GM23248 (cell line): Measurements from ENCODE around the gene TRAPPC12. TPM values are rescaled to one million over a fixed set of nuclear protein-coding genes. Genes with fewer than 3 reads are reported as not detected.
A peak's percentile ranks its signal among the peaks of the same experiment; 100 is the strongest.

Source experiments
- DNase-seq: peaks from one replicate; pipeline ENCODE4 v3.0.0-alpha.2; 2015
- H2AFZ ChIP-seq: fragments of 200-600 bp; sonication (generic); 2 replicates; pipeline ENCODE4 v1.6.1; 2016; ENCODE audit warnings: antibody characterized with exemption
- H3F3A ChIP-seq: fragments of 200-600 bp; sonication (generic); 2 replicates; pipeline ENCODE4 v1.6.1; 2016; ENCODE audit warnings: mild to moderate bottlenecking, antibody characterized with exemption, mixed run types; ENCODE audit not compliant: insufficient read depth
- H3K27ac ChIP-seq: fragments of 200-600 bp; sonication (generic); 2 replicates; pipeline ENCODE4 v1.5.1; 2016; ENCODE audit warnings: mild to moderate bottlenecking
- H3K27me3 ChIP-seq: fragments of 200-600 bp; sonication (generic); replicated peaks from 2 replicates; pipeline ENCODE4 v1.6.1; 2016; ENCODE audit warnings: mild to moderate bottlenecking; ENCODE audit not compliant: insufficient read depth
- H3K36me3 ChIP-seq: fragments of 200-600 bp; sonication (generic); 2 replicates; pipeline ENCODE4 v1.6.1; 2016; ENCODE audit warnings: low read depth, mild to moderate bottlenecking
- H3K4me1 ChIP-seq: fragments of 200-600 bp; sonication (generic); 2 replicates; pipeline ENCODE4 v1.6.1; 2016; ENCODE audit warnings: mild to moderate bottlenecking; ENCODE audit not compliant: insufficient read depth
- H3K4me2 ChIP-seq: fragments of 200-600 bp; sonication (generic); one replicate; pipeline ENCODE4 v1.6.1; 2016; ENCODE audit warnings: mild to moderate bottlenecking; ENCODE audit not compliant: unreplicated experiment
- H3K4me3 ChIP-seq: fragments of 200-600 bp; sonication (generic); 2 replicates; pipeline ENCODE4 v1.5.1; 2016; ENCODE audit warnings: mild to moderate bottlenecking
- H3K79me2 ChIP-seq: fragments of 200-600 bp; sonication (generic); 2 replicates; pipeline ENCODE4 v1.6.1; 2016; ENCODE audit warnings: mild to moderate bottlenecking; ENCODE audit not compliant: insufficient read depth
- H3K9ac ChIP-seq: fragments of 200-600 bp; sonication (generic); 2 replicates; pipeline ENCODE4 v1.6.1; 2016; ENCODE audit warnings: mild to moderate bottlenecking
- H3K9me2 ChIP-seq: fragments of 200-600 bp; sonication (generic); 2 replicates; pipeline ENCODE4 v1.6.1; 2016; ENCODE audit warnings: mixed run types, mild to moderate bottlenecking, moderate library complexity; ENCODE audit not compliant: insufficient read depth
- H3K9me3 ChIP-seq: fragments of 200-600 bp; sonication (generic); one replicate; pipeline ENCODE4 v1.6.1; 2017; ENCODE audit warnings: low read depth
- H4K20me1 ChIP-seq: fragments of 200-600 bp; sonication (generic); 2 replicates; pipeline ENCODE4 v1.6.0; 2016; ENCODE audit not compliant: insufficient read depth
- EZH2 ChIP-seq: fragments of 200-600 bp; sonication (generic); IDR thresholded peaks from 2 replicates; pipeline ENCODE4 v1.6.1; 2018; ENCODE audit warnings: antibody characterized with exemption, mild to moderate bottlenecking; ENCODE audit not compliant: insufficient read depth, poor library complexity, severe bottlenecking
- EZH2phosphoT487 ChIP-seq: fragments of 200-600 bp; sonication (generic); IDR thresholded peaks from 2 replicates; pipeline ENCODE4 v1.6.1; 2018; ENCODE audit warnings: antibody characterized with exemption, moderate library complexity, mild to moderate bottlenecking, low read depth; ENCODE audit not compliant: insufficient read depth
- WGBS, 2 experiments: methylation state at CpG; one replicate each; pipeline ENCODE4 v1.1.6; 2015 to 2017; ENCODE audit warnings: low lambda C conversion rate in 2 of 2, low coverage in 1 of 2; ENCODE audit errors: missing lambda C conversion rate in 2 of 2; 5-methylcytosine and 5-hydroxymethylcytosine counted together
- in situ Hi-C: fragments of 300-500 bp; cut with MboI; formaldehyde crosslinking; loops from 2 replicates; pipeline ENCODE4 v1.15.0; 2020
- polyA plus RNA-seq: library from polyadenylated mRNA; unstranded; fragments of >200 nt; fragmentation: Nextera tagmentation; extraction: Ambion mirVana; gene quantifications from 2 replicates; pipeline ENCODE4 v1.2.1, GENCODE V29; 2016
- total RNA-seq: library from RNA; depleted of rRNA; stranded (reverse); fragments of >200 nt; shearing (Covaris generic); gene quantifications from 2 replicates; pipeline ENCODE4 v1.2.3, GENCODE V29; 2014

TRAPPC12 gene
- total and polyA plus RNA-seq, 2 experiments from 2014 or later, result 29.3 to 48.1 TPM

DNA sequence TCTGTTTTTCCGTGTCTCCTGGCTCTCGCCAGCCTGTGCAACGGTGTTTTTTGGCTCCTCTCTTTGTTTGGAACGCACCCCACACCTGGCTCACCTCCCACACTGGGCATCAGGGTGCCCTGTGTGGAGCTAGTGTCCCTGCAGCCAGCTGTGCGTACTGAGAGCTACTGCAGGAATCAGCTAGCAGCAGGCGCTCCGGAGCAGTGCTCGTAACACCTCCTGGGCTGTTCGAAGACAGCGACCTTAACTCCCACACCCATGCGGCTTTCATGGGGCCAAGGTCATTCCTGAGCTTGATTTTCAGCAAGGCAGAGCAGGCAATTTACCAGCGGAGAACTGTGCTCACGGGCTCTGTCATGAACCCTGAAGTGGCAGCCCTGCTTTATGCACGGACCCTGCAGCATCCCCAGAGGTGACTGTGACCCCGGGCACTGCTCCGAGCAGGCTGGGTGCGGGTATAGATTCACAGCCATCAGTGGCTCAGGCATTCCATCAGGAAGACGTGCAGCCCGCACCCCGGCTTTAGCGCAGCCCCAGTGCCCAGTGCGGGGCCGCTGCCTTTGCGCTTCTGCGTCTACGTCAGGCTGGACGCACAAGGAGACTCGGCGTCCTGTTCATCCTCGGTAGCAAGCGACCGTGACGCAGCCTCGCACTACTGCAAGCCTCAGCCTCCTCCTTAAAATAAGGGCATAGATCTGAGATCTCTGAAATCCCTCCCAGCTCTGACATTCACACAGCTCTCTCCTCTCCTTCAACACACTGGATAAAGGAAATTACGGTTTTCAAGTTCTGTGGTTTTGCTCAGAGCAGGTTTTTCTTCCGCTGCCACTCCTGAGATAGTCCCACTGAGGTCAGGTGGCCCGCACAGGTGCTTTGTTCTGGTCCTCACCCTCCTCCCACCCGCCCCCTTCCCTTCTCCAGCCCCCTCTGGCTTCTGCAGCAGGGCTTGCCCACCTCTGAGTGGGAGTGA, 81.6 kb downstream of the TRAPPC12 start:
- TF ChIP-seq EZH2phosphoT487, result no peak
- no peak for TF ChIP-seq EZH2
- H4K20me1 ChIP-seq, result no peaks in the 10 kb centered on the region
- H3K27me3 ChIP-seq, result no peaks in the 10 kb centered on the region
- no peaks in the 10 kb centered on the region for H3K79me2 ChIP-seq
- no peak overlapping the region for H3K4me3 ChIP-seq
- WGBS, 2 experiments, result 88 to 91% methylated on average over 37 of the region's 38 CpGs
- peaks cover 19% of the 10 kb centered on the region for H3F3A ChIP-seq
- no peak overlapping the region for H3K27ac ChIP-seq
- no peak overlapping the region for H2AFZ ChIP-seq
- no peaks in the 10 kb centered on the region for H3K9me3 ChIP-seq
- H3K9me2 ChIP-seq, result no peaks in the 10 kb centered on the region
- no peak for DNase-seq
- H3K36me3 ChIP-seq, result no peaks in the 10 kb centered on the region
- no peak overlapping the region for H3K4me2 ChIP-seq
- in situ Hi-C loops, result no loop called here
- H3K9ac ChIP-seq, result no peak overlapping the region
- H3K4me1 ChIP-seq, result peaks cover 12% of the 10 kb centered on the region

DNA sequence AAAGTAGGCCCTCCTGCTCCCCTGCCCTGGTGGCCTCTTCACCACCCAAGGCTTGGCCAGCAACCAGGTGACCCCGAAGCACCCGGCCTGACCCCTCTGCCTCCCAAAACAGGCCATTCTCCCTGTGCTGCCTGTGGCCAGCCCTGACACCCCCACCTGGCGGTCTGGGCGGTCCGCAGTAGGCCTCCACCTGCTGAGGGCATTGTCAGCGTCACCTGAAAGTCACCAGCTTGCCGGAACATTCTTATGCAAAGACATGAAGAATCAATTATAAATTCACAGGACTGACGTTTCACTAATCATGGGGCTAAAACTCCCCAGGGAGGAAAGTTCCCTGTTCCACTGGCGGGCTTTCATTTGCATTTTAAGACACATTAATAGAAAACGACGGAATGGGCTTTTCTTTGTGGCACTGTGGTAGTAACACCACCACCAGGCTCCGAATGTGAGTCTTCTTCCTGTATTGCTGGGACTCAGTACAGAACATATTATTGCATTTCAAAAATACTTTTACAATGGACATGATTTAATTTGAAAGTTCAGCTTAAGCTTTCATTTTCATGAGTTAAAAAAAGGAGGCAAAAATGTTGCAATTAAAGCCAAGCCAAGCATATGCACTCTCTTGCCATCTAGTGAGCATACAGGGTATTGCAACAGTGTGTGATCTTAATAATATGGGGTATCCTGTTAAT, 82.5 kb downstream of the TRAPPC12 start:
- peak; percentile 68 for DNase-seq
- peak overlapping the region; percentile 38; the same call in 1 of the 2 replicates for H3K4me3 ChIP-seq
- no peak overlapping the region for H2AFZ ChIP-seq
- H3K9ac ChIP-seq, result peak overlapping the region; percentile 44
- H3K4me1 ChIP-seq, result peaks cover 20% of the 10 kb centered on the region
- TF ChIP-seq EZH2 (no peak), EZH2phosphoT487 (no peak)
- 54 to 59% methylated on average over 12 of the region's 12 CpGs for WGBS, 2 experiments
- H3K4me2 ChIP-seq, result no peak overlapping the region
- in situ Hi-C loops, result no loop called here
- no peaks in the 10 kb centered on the region for H3K9me2 ChIP-seq
- no peaks in the 10 kb centered on the region for H4K20me1 ChIP-seq
- H3K79me2 ChIP-seq, result no peaks in the 10 kb centered on the region
- peaks cover 24% of the 10 kb centered on the region for H3F3A ChIP-seq
- no peaks in the 10 kb centered on the region for H3K9me3 ChIP-seq
- no peaks in the 10 kb centered on the region for H3K27me3 ChIP-seq
- no peaks in the 10 kb centered on the region for H3K36me3 ChIP-seq
- H3K27ac ChIP-seq, result peak overlapping the region; percentile 20; the same call in 1 of the 2 replicates

DNA sequence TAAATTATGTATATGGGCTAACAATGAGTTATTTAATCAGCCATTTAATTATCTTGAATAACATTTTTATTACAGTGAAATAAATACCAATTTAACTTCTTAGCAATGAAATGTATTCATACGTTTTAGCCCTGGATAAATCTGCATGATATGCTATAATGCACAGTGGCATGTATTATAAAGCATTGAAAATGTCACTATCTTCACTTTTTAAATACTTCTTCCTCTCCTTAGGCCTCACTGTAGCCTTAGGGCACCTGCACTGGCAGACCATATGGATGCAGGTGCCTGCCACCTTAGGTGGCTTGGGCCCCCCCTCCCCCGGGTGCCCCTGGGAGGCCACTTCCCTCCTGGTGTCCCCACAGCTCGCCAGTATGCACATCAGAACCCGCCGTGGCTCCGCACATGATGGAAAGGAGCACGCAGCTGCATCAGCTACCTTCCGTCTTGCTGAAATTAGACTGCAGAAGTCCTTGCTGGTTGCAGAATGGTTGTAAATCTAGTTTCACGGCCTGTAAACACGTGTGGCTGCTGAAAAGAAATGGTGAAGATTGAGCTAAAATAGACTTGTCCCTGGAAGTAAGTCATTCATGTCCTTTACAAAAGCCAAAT, 83.1 kb downstream of the TRAPPC12 start:
- Histone ChIP-seq H3K9ac (no peak overlapping the region), H3K4me2 (no peak overlapping the region), H3K79me2 (no peaks in the 10 kb centered on the region), H3K4me1 (peaks cover 20% of the 10 kb centered on the region), H3K27ac (no peak overlapping the region), H3F3A (peaks cover 24% of the 10 kb centered on the region), H3K27me3 (no peaks in the 10 kb centered on the region), H2AFZ (no peak overlapping the region), H3K9me2 (no peaks in the 10 kb centered on the region), H3K36me3 (no peaks in the 10 kb centered on the region), H4K20me1 (no peaks in the 10 kb centered on the region), H3K9me3 (no peaks in the 10 kb centered on the region), H3K4me3 (no peak overlapping the region)
- WGBS, 2 experiments, result 54 to 62% methylated on average over 10 of the region's 10 CpGs
- no peak for TF ChIP-seq EZH2phosphoT487
- TF ChIP-seq EZH2, result no peak
- in situ Hi-C loops, result no loop called here
- no peak for DNase-seq

DNA sequence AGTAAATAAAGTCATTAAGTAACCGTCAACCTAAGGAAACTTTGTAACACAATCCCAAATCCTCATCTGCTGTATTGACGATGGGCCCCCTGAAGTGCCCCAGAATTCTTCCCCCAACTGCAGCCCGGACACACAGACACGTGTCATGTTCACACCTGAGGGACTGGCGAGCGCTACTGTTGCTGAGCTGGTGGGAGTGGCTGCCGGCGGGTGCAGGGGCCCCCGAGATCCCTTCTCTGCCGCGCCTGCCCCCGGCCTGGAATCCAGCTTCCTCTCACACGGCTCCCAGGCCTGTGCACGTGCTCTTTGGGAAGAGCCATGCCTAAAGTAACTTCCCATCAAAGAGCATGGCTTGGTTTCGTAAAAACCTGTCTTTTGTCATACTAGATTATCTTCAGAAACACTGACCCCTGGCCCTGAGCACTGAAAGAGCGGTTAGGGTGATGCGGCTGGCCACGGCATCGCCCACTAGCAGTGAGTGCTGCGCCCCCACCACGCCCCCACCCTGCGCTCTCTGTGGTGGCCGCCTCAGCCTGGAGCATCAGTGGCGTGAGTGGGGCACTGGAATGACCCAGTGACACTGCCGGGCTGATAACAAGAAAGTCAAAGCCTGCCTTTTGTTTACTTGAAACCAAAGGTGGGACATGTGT, 83.8 kb downstream of the TRAPPC12 start:
- peaks cover 20% of the 10 kb centered on the region for H3K4me1 ChIP-seq
- H4K20me1 ChIP-seq, result no peaks in the 10 kb centered on the region
- in situ Hi-C loops, result no loop called here
- DNase-seq, result no peak
- H3K36me3 ChIP-seq, result no peaks in the 10 kb centered on the region
- no peak overlapping the region for H3K4me2 ChIP-seq
- 84 to 85% methylated on average over 25 of the region's 25 CpGs for WGBS, 2 experiments
- no peaks in the 10 kb centered on the region for H3K79me2 ChIP-seq
- H3K9ac ChIP-seq, result no peak overlapping the region
- no peak overlapping the region for H3K4me3 ChIP-seq
- no peak for TF ChIP-seq EZH2phosphoT487
- TF ChIP-seq EZH2, result no peak
- no peaks in the 10 kb centered on the region for H3K9me2 ChIP-seq
- no peak overlapping the region for H2AFZ ChIP-seq
- peaks cover 24% of the 10 kb centered on the region for H3F3A ChIP-seq
- H3K27ac ChIP-seq, result no peak overlapping the region
- H3K27me3 ChIP-seq, result no peaks in the 10 kb centered on the region
- no peaks in the 10 kb centered on the region for H3K9me3 ChIP-seq
